Right lobe of liver (tissue), 6 donors: ENCODE measurements around the gene APIP. TPM values are rescaled to one million over a fixed set of nuclear protein-coding genes. Genes with fewer than 3 reads are reported as not detected.
A peak's percentile ranks its signal among the peaks of the same experiment; 100 is the strongest.

Source experiments
- ATAC-seq, 4 donors: fragments of 200-7000 bp; cut with Tn5 transposase; one replicate each; pipeline ENCODE4 v1.9.1; 2020; ENCODE audit warnings: mild to moderate bottlenecking in 4 of 4, moderate library complexity in 4 of 4
- DNase-seq, 3 donors: peaks; one replicate each; pipeline ENCODE4 v3.0.0-alpha.2; 2020
- H3K27ac ChIP-seq, 3 donors: fragments of 200-600 bp; one replicate each; pipeline ENCODE4 v1.8.0; 2022
- H3K27me3 ChIP-seq, 2 donors: fragments of 200-600 bp; one replicate each; pipeline ENCODE4 v1.8.0; 2022
- H3K36me3 ChIP-seq, 4 donors: fragments of 200-600 bp; sonication (generic) in 1 of 4; one replicate each; pipeline versions ENCODE4 v1.5.1 to v1.8.0; 2017 to 2022; ENCODE audit warnings: control low read depth in 1 of 4
- H3K4me1 ChIP-seq, 4 donors: fragments of 200-600 bp; sonication (generic) in 1 of 4; one replicate each; pipeline versions ENCODE4 v1.5.1 to v1.8.0; 2017 to 2022; ENCODE audit warnings: control low read depth in 1 of 4
- H3K4me3 ChIP-seq, 3 donors: fragments of 200-600 bp; one replicate each; pipeline ENCODE4 v1.8.0; 2022
- H3K9me3 ChIP-seq, 4 donors: fragments of 200-600 bp; sonication (generic) in 1 of 4; one replicate each; pipeline versions ENCODE4 v1.5.1 to v1.8.0; 2017 to 2022; ENCODE audit warnings: control low read depth in 1 of 4
- POLR2A ChIP-seq: fragments of 450-650 bp; IDR thresholded peaks from one replicate; pipeline ENCODE4 v1.6.1; 2017; ENCODE audit warnings: antibody characterized with exemption, mild to moderate bottlenecking
- WGBS: methylation state at CpG from one replicate; pipeline ENCODE4 v1.1.6; 2018; ENCODE audit warnings: low coverage, low lambda C conversion rate; ENCODE audit not compliant: insufficient coverage; ENCODE audit errors: missing lambda C conversion rate; 5-methylcytosine and 5-hydroxymethylcytosine counted together
- intact Hi-C, 2 donors: fragments of 100-400 bp; cut with DNase I; formaldehyde crosslinking; loops; one replicate each; pipeline versions ENCODE4 v1.11.2 to v1.14.1; 2022
- long read RNA-seq: library from polyadenylated mRNA; unstranded; transcript quantifications from one replicate; pipeline ENCODE4 v2.0.0, GENCODE V29; 2019
- total RNA-seq, 6 experiments: library from RNA; depleted of rRNA in 2 of 6; stranded (reverse); fragments of >200 nt in 2 of 6; fragmentation: NEBNext Ultra II Directional in 3 of 6; extraction: Animal tissue kit (Norgen Biotek cat#: 25700) in 3 of 6; gene quantifications; one replicate each; pipeline versions ENCODE4 v1.1.0 to v1.2.4, GENCODE V29; 2016 to 2023
- TF ChIP-seq, protein P1 (sequence below), 4 donors: fragments of 200-600 bp in 3 of 4; fragments of 450-650 bp in 1 of 4; IDR thresholded peaks; one replicate each; pipeline versions ENCODE4 v1.5.1 to v1.8.0; 2016 to 2022; ENCODE audit warnings: antibody characterized with exemption in 4 of 4, mild to moderate bottlenecking in 2 of 4
- donor health status: DM: no; HTN: yes; CAD: no.
- donor health status: DM: no; HTN: no; CAD: no.
- donor health status: DM: no; HTN: no; CAD: no.
- donor health status: DM: no; HTN: yes; CAD: no.
- donor health status: DM: no; HTN: yes; CAD: no.

APIP gene, protein sequence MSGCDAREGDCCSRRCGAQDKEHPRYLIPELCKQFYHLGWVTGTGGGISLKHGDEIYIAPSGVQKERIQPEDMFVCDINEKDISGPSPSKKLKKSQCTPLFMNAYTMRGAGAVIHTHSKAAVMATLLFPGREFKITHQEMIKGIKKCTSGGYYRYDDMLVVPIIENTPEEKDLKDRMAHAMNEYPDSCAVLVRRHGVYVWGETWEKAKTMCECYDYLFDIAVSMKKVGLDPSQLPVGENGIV
- total RNA-seq: 10 to 100 TPM in 5 of 6 experiments, 1 to 10 TPM in 1; 9.4 to 19.7 (median 14.5) TPM
- long read RNA-seq, partial matches to known transcripts: 6 of 12 reads
- long read RNA-seq, other reads (novel, unspliced or antisense): 3 of 12 reads

DNA sequence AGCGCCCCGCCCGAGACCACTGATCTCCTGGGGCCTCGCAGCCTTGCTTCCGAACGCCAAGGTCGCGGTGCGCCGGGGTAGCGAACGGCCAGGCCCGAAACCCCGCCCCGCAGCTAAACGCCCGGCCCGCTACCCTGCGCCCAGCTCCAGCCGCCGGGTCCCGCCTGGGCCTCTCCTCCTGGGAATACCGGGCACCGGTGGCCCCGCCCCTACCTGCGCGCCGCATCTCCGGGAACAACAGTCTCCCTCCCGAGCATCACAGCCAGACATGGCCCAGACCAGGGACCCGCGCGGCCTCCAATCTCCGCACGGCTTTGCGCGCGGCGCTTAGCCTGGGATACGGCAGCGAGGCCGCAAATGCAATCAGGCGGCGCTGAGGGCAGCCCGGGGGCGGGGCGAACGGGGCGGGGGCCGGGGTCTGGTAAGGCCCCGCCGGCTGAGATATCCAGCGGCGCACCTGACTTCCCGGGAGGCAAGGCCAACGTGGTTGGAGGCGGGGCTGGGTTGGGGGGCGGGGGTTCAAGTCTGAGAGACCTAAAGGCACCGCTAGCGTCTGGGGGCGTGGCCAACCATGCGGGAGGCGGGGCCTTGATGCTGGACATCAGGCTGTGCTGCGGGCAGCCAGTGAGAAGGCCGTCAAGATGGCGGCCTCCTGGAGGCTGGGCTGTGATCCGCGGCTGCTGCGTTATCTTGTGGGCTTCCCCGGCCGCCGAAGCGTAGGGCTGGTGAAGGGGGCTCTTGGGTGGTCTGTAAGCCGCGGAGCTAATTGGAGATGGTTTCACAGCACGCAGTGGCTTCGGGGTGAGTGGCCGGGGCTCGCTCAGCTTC is at the start of gene APIP, which contains the start of gene PDHX:
APIP (minus strand) TSS at position 365 of the 828 bp plus-strand sequence; CDS start at position 270, 95 bp downstream.
PDHX (plus strand) TSS at position 604 of the 828 bp plus-strand sequence; CDS start at position 642, 38 bp downstream.
- peak; percentile 92 to 96 (median 94) for ATAC-seq
- 0% methylated on average over 29 of the region's 79 CpGs for WGBS

DNA sequence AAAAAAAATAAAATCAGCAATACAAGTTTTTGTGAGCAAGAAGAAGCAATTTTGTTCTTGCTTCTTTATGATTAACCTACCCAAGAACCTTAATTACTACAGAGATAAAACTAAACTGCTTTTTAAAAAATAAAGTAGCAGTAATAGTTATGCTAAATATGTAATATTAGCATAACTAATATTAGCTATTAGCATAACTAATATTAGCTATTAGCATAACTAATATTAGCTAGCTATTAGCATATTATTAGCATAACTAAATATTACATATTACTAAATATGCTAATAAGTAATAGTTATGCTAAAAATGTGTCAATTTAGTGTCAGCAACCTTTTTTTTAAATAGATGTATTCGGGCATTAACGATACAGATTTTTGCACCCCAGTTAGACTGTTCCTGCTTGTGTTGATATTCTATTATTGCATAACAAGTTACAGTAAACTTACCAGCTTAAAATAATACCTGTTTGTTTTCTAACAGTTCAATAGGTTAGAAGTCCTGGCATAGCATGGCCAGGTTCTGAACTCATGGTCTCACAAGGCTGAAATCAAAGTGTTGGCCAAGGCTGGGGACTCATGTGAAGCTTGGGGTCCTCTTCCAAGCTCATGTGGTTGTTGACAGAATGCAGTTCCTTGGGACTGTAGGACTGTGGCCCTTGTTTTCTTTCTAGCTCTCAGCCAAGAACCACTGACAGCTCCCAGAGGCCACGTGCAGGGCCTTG is 48.6 kb upstream of the APIP start:
- H3K9me3 ChIP-seq: no peaks in the 10 kb centered on the region
- WGBS: 34% methylated on average over 3 of the region's 3 CpGs
- TF ChIP-seq, protein P1, sequence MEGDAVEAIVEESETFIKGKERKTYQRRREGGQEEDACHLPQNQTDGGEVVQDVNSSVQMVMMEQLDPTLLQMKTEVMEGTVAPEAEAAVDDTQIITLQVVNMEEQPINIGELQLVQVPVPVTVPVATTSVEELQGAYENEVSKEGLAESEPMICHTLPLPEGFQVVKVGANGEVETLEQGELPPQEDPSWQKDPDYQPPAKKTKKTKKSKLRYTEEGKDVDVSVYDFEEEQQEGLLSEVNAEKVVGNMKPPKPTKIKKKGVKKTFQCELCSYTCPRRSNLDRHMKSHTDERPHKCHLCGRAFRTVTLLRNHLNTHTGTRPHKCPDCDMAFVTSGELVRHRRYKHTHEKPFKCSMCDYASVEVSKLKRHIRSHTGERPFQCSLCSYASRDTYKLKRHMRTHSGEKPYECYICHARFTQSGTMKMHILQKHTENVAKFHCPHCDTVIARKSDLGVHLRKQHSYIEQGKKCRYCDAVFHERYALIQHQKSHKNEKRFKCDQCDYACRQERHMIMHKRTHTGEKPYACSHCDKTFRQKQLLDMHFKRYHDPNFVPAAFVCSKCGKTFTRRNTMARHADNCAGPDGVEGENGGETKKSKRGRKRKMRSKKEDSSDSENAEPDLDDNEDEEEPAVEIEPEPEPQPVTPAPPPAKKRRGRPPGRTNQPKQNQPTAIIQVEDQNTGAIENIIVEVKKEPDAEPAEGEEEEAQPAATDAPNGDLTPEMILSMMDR (IDR thresholded peaks at IDR 0.05): no peak
- no peak for TF ChIP-seq POLR2A
- DNase-seq (no peak), ATAC-seq (peak; percentile 58 to 87 (median 78))
- H3K27me3 ChIP-seq: no peaks in the 10 kb centered on the region
- no peaks in the 10 kb centered on the region for H3K36me3 ChIP-seq
- H3K4me1 ChIP-seq: peaks cover 0 to 22% (median 0%) of the 10 kb centered on the region in 4 donors
- intact Hi-C loops: no loop called here
- H3K27ac ChIP-seq: peak overlapping the region in 1 of 3 donors; percentile 55
- no peak overlapping the region for H3K4me3 ChIP-seq

More for the DNA sequence above, at the start of gene APIP, which contains the start of gene PDHX:
- Histone ChIP-seq H3K27ac (peak within 1 kb of the TSS; percentile 90 to 97 (median 93)), H3K27me3 (no peaks in the 10 kb centered on the region), H3K9me3 (no peaks in the 10 kb centered on the region), H3K36me3 (no peaks in the 10 kb centered on the region), H3K4me1 (peaks cover 0 to 20% (median 9%) of the 10 kb centered on the region in 4 donors), H3K4me3 (peak within 1 kb of the TSS; percentile 50 to 97 (median 81))
- TF ChIP-seq POLR2A: peak; percentile 94
- TF ChIP-seq, protein P1 (IDR thresholded peaks at IDR 0.05): no peak
- intact Hi-C loops: no loop called here
- DNase-seq: peak; percentile 99 to 100 (median 100)

DNA sequence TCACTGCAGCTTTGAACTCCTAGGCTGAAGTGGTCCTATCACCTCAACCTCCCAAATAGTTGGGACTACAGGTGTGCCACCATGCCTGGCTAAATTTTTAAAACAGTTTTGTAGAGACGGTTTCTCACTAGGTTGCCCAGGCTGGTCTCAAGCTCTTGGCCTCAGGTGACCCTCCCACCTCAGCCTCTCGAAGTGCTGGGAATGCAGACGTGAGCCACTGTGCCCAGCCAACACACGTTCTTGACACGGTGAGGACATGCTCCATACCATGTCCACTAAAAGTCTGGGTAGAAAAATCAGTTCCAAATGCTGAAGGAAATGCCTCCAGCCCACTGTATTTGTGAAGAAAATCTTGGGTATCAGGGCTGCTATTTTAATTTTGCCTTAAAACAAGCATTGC is 47.2 kb upstream of the APIP start:
- intact Hi-C loops: no loop called here
- Histone ChIP-seq H3K9me3 (no peaks in the 10 kb centered on the region), H3K36me3 (no peaks in the 10 kb centered on the region), H3K4me3 (no peak overlapping the region), H3K27ac (no peak overlapping the region), H3K27me3 (no peaks in the 10 kb centered on the region), H3K4me1 (peaks cover 0 to 12% (median 0%) of the 10 kb centered on the region in 4 donors)
- DNase-seq (no peak), ATAC-seq (no peak)
- TF ChIP-seq POLR2A: no peak
- TF ChIP-seq, protein P1 (IDR thresholded peaks at IDR 0.05): no peak
- WGBS: 100% methylated on average over 4 of the region's 5 CpGs

DNA sequence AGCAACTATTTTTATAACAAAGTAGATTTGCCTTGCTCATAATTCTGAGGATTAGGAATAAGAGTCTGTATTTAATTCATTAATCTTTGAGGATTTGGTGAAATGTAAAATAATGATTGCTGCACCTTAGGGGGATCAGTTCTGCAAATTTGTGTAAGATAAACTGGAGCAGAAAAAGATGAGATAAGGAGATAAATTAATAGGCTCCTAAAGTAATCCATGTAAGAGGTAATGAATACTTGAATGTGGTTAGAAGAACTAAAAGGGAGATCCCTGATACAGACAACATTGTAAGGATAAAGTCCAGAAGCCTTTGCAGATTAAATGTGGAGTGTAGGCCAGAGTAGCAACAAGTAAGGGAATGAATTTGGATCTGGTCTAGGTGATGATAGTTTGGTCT is 45.9 kb upstream of the APIP start:
- ATAC-seq: no peak

More for the DNA sequence above, 45.9 kb upstream of the APIP start:
- H3K4me1 ChIP-seq: peaks cover 0 to 17% (median 0%) of the 10 kb centered on the region in 4 donors
- H3K4me3 ChIP-seq: no peak overlapping the region
- H3K27ac ChIP-seq: no peak overlapping the region
- H3K36me3 ChIP-seq: no peaks in the 10 kb centered on the region
- H3K27me3 ChIP-seq: no peaks in the 10 kb centered on the region
- DNase-seq: no peak
- H3K9me3 ChIP-seq: no peaks in the 10 kb centered on the region
- TF ChIP-seq, protein P1 (IDR thresholded peaks at IDR 0.05): no peak
- no peak for TF ChIP-seq POLR2A
- intact Hi-C loops: no loop called here
